Fibroblast of upper back skin (primary cell): ENCODE data around the gene PLEKHN1.
"Not testable (repeated sequence)": the region's sequence is repeated elsewhere in the genome, so short reads cannot be mapped to it uniquely, and the experiment has no call there.

Source experiments
- DNase-seq: peaks from one replicate; pipeline ENCODE4 v3.0.0-alpha.2; 2013

The PLEKHN1 gene

DNA sequence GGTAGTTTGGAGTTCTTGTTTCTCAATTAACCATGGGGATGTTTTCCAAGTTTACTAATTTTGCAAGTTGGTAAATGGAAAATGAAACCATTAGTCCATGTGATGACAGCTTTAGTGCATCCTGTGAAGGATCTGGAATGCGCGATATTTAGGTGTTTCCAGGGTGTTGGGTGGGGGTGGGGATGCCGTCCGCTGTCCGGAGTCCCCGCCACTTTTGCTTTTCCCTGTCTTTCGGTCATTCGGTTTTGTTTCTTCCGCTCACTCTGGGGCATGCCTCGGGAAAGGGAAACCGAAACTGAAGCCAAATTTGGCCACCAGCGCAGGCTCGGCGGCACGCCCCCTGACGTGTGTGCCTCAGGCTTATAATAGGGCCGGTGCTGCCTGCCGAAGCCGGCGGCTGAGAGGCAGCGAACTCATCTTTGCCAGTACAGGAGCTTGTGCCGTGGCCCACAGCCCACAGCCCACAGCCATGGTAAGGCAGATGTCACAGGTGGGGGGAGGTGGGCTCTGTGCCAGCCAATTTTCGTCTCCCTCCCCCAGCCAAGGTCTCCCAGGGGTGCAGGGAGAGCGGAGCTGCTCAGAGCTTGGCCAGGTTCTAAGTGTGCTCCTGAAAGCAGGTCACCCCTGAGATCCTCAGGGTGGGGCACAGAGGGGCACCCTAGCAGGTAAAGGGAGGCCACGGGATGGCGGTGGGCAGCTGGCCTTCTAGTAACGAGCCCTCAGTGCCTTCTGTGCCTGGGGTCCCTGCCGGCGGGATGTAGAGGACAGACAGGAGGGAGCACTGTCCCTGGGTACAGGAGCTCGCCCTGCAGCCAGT, 47.0 kb downstream of the PLEKHN1 start, which contains the start of gene ISG15:
TSS of gene ISG15 (plus strand) at position 393 of the 817 bp plus-strand sequence. CDS start at position 470, 77 bp downstream.
- peak; percentile 83 for DNase-seq

DNA sequence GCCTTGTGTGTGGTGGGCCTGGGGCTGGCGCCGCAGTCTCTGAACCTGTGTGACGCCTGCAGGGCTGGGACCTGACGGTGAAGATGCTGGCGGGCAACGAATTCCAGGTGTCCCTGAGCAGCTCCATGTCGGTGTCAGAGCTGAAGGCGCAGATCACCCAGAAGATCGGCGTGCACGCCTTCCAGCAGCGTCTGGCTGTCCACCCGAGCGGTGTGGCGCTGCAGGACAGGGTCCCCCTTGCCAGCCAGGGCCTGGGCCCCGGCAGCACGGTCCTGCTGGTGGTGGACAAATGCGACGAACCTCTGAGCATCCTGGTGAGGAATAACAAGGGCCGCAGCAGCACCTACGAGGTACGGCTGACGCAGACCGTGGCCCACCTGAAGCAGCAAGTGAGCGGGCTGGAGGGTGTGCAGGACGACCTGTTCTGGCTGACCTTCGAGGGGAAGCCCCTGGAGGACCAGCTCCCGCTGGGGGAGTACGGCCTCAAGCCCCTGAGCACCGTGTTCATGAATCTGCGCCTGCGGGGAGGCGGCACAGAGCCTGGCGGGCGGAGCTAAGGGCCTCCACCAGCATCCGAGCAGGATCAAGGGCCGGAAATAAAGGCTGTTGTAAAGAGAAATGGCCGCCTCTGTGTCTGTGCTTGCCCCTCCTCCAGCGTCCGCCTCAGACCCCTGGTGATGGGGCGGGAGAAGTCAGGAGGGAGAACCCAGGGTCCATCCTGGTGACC, 47.8 kb downstream of the PLEKHN1 start:
- peak; percentile 41 for DNase-seq

DNA sequence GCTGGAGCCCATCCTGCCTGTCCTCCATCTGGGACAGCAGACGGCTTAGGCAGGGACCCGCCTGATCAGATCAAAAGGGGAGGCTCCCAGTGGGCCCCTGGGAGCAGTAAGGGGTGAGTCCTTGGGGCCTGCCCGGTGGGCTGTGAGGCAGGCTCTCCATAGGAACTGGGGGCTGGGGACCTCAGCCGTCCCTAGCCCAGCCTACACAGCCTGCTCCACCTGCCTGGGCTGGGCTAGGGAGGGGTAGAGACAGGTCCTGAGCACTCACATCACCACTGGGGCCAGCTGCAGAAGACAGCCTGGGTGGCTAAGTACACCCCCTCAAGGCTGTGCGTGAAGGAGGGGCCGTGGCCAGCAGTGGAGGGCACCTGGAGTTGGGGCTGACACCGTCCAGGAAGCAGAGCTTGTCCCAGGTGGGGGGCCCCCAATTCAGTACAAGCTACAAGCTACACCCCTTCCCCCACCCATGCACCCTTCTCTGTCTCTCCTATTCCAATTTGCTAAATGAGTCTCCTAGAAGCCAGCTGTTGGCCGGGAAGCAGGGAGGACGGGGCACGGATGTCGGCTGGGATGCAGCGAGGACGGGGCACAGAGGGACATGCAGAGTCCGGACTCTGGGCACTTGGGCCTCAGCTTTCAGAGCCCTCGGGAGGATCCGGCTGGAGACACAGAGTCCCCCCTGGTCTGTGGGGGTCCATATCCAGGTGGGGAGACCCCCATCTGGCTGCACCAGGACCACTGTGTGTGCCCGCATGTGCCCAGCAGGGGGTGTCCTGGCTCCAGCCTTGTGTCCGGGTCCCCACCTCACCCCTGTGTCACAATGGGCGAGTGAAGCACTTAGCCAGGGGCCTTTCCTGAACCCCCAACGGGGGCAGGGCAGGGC, 48.8 kb downstream of the PLEKHN1 start:
- no peak for DNase-seq

GRCh38 chr1:1017397-1018320, 51.4 kb downstream of the PLEKHN1 start:
- DNase-seq: not testable (repeated sequence)

GRCh38 chr1:1018321-1018685, 52.0 kb downstream of the PLEKHN1 start:
- DNase-seq: not testable (repeated sequence)

DNA sequence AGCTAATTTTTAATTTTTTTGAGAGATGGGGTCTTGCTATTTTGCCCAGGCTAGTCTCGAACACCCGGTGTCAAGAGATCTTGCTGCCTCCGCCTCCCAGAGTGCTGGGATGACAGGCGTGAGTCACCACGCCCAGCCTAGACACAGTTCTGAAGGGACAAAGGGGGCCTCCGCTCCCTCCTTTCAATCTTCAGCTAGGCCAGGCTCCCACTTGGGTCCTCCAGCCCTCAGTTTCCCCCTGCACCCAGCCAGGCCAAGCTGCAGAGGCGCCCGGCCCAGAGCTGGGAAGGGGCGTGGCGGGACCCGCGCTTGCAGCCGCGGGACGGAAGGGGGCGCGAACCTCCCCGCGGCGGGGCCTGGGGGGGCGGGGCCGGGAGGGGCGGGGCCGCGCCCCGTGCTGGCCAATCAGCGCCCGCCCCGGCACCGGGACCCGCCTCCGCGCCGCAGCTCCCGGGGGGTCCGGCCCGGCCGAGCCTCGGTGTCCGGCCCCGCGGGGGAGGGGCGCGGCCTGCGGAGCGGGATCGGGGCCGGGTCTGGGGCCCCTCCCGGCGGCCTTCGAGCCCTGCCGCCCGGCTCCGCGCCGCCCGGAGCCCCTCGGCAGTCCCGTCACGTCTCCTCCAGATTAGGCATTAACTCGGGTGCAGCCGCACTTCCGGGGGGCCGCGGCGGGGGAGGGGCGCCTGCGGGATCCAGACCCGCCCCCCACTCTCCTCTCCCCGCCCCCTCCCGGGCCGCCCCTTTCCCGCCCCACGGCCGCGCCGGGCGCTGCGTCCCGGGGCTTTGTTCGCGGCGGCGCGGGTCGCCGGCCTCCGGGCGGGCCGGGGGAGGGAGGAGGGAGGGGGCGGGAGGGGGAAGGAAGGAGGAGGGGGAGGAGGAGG, 53.1 kb downstream of the PLEKHN1 start:
- DNase-seq: peak; percentile 83

DNA sequence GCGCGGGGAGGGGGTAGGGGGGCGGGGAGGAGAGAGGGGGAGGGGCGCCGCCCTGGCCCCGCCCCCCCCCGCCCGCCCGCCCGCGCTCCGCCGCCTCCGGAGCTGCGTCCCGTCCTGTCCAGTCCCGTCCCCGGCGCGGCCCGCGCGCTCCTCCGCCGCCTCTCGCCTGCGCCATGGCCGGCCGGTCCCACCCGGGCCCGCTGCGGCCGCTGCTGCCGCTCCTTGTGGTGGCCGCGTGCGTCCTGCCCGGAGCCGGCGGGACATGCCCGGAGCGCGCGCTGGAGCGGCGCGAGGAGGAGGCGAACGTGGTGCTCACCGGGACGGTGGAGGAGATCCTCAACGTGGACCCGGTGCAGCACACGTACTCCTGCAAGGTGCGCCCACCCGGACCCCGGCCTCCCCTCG, 53.7 kb downstream of the PLEKHN1 start, which contains the start of gene AGRN:
TSS of gene AGRN (plus strand) at position 121 of the 405 bp plus-strand sequence. CDS start at position 174, 53 bp downstream.
- DNase-seq: no peak

- no peak for DNase-seq
These were observed 54.2 kb downstream of the PLEKHN1 start for GRCh38 chr1:1020415-1021009.

DNA sequence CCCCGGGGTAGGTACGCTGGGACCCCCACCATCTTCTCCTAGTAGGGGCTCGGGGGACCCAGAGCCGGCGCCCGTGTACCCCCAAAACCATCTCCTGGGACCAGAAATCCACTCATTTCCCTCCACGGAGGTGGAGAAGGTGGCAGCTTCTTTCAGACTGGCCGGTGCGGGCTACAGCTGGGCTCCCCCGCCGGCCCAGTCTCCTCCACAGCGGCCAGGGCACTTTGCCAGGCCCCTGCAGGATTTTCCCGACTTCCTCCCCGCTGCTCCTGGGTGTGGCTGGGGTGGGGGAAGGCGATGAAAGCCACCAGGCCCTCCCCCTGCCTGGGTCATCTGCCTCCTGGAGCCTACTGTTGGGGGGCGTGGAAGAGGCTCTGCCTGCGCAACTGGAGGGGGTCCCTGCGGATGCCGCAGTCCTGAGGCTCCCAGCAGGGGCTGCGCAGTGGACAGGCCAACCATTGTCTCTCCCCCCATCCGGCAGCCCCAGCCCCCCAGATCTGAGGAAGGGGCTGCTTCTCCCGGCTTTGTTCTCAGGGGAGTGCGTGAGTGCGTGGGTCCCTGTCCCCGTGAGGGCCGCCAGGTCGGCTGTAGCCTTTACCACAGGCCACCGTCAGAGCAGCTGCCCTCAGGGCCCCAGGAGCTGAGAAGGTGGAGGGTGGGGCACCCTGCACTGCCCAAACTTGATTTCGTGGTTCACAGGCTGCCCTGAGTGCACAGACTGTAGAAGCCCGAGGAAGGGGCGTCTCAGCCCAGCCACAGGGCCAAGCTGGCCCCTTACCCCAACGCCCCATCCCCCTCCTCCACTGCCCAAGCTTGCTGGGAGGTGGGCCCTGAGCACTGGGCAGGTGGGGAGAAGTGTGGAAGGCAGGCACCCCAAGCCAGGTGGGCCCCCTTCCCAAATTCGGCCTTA, 55.0 kb downstream of the PLEKHN1 start:
- DNase-seq: peak; percentile 86

DNA sequence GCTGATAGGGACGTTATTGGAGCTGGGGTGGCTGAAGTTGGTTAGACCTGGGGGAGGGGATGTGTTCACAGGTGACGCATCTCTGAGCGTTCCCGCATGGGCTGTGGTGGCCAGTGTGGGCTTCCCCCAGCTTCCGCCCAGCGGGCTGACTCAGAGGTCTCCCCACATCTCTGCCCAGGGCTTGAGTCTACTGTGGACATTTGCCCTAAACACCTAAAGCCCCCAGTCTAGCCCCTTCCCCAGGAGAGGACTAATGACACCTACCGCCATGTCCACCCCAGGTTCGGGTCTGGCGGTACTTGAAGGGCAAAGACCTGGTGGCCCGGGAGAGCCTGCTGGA, 55.6 kb downstream of the PLEKHN1 start:
- no peak for DNase-seq

GRCh38 chr1:1022302-1023009, 56.2 kb downstream of the PLEKHN1 start:
- DNase-seq: no peak

GRCh38 chr1:1023700-1024099, 57.4 kb downstream of the PLEKHN1 start:
- no peak for DNase-seq

DNA sequence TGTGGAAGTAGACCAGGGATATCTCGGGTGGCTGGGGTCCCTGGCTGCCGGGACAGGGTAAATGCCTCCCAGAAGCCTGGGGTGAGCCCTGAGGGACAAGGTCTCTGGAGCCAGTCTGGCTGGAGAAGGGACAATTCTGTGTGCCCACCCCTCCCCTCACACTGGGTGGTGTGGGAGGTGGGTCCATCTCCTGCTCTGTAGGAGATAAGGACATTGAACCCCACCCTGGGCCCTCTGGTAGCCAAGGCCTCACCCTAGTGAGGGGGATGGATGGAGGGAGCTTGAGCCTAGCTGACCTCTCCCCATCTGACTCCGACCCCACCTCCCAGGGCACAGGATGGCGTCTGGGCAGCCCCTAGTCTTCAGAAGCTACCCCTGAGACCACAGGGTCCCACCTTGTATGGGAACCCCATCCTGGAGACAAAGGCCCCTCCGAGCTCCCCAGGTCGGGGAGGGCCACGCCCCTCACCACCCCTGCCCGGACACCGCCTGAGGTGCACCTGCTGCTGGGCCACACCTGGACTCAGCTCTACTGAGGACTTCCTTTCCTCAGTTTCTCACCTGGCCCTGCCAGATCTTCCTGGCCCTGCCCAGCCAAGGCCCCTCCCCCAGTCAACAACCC, 58.0 kb downstream of the PLEKHN1 start:
- no peak for DNase-seq

DNA sequence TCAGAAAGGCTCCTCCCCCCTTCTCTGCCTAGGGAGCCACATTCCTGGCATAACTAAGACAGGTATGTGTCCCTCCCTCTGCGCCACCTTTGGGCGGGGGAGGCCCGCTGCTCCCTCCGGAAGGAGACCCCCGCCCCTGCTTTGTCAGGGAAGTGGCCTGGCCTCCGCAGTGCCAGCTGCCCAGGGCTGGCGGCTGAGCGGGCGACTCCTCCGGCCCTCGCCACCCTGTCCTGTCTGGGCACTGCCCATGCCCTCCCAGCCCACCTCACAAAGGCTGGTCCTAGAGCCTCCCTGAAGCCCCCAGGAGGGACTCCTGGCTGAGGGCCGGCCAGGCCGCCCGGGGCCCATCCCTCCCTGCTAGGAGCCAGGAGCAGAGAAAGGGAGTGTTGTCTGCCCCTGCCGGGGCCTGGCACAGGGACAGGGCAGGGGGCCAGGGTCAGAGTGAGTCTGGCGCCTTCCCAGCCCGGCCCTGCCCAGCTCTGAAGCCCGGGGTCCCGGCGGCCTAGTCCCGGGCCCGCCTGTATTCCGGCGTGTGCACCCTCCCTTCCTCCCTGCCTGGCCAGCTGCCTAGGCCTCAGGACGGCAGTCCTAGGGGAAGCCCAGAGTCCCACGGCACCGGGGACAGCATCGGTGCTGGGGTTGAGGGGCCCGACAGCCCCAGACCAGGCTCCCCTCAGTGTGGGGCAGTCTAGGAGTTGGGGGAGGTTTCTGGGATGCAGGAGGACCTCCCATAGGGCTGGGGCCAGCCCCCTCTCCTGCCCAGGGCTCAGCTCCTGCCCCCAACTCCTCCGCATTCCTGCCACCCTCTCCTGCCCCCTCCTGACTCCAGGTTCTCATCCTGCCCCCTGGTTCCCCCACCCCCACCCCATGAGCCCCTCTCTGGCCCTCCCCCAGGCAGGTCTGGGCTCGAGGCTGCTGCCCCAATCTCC, 58.8 kb downstream of the PLEKHN1 start:
- peak; percentile 55 for DNase-seq
